HG02798 (cell line): Measurements from ENCODE around the gene SENP8.

Source experiments
- ATAC-seq: cut with Tn5 transposase; IDR thresholded peaks from one replicate; pipeline ENCODE4 v1.9.1; 2021; ENCODE audit warnings: mild to moderate bottlenecking; ENCODE audit not compliant: unreplicated experiment, poor library complexity

The SENP8 gene

GRCh38 chr15:72112805-72113204 is 5.4 kb upstream of the SENP8 start:
- no peak for ATAC-seq

GRCh38 chr15:72113347-72114031 is 4.7 kb upstream of the SENP8 start:
- ATAC-seq, result no peak

GRCh38 chr15:72116731-72117485 is 1.3 kb upstream of the SENP8 start:
- ATAC-seq, result peak; percentile 2

GRCh38 chr15:72117486-72118016 is 652 bp upstream of the SENP8 start:
- peak; percentile 72 for ATAC-seq

DNA sequence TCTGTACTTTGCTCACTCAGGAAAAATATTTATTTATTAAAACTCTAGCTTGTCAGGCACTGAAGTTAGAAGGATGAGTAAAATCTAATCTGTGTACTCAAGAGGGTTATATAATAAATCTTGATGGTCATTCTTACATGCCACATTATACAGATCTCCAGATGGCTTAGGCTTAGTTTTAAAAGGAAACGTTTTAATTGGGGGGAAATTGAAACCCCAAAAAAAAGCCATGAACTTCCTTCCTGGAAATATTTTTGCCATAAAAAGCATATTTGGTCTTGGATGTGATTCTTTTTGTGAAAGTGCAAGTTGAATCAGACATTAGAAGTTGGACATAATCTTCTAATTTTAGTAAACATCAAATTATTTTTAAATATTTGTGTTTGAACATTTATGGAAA is 6.0 kb downstream of the SENP8 start:
- no peak for ATAC-seq

DNA sequence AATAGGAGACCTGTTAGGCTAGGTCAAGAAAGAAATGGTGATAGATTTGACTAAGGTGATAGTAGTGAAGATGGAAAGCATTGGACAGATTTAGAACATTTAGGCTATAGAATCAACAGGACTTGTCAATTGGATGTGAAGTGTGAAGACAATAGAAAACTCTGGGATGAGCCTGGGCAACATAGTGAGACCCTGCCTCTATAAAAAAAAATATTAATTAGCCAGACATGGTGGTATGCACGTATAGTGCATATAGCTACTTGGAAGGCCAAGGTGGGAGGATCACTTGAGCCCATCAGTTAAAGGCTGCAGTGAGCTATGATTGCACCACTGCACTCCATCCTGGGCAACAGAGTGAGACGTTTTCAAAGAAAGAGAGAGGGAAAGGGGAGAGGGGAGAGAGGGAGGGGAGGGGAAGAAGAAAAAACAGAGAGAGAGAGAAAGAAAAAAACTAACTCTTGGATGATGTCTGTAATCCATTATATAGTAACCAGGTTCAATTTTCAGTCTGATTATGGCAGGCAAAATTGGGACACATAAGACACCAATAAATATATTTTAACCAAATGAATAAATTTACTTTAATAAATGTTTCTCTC is 9.6 kb downstream of the SENP8 start:
- ATAC-seq, result no peak

DNA sequence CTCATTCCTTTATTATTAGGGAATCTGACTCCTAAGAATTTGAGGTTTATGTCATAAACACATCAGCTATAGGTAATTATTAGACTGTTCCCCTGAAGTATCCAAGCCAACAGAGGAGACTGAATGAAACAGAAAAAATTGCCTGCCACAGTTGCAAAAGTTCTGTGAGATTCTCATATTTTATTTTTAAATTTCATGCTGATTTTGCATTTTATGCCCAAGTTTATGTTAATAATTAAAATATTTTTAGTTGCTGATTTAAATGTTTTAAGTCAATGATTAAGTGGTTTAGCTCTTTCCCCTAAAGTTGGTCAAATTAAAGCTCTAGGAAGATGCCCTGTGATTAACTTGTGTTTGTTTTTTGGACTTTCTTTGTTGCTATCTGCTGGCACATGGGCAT is 10.2 kb downstream of the SENP8 start:
- no peak for ATAC-seq

- ATAC-seq, result no peak
Observed at GRCh38 chr15:72130272-72130671, 12.1 kb downstream of the SENP8 start.

- no peak for ATAC-seq
Observed at GRCh38 chr15:72131922-72132321, 13.7 kb downstream of the SENP8 start.

GRCh38 chr15:72133211-72133610 is 15.0 kb downstream of the SENP8 start:
- no peak for ATAC-seq

GRCh38 chr15:72135719-72136118 is 17.5 kb downstream of the SENP8 start:
- no peak for ATAC-seq

GRCh38 chr15:72136170-72137051 is 18.2 kb downstream of the SENP8 start:
- ATAC-seq, result no peak

GRCh38 chr15:72139667-72140066 is 21.5 kb downstream of the SENP8 start:
- ATAC-seq, result no peak

GRCh38 chr15:72140088-72140487 is 21.9 kb downstream of the SENP8 start:
- ATAC-seq, result no peak

DNA sequence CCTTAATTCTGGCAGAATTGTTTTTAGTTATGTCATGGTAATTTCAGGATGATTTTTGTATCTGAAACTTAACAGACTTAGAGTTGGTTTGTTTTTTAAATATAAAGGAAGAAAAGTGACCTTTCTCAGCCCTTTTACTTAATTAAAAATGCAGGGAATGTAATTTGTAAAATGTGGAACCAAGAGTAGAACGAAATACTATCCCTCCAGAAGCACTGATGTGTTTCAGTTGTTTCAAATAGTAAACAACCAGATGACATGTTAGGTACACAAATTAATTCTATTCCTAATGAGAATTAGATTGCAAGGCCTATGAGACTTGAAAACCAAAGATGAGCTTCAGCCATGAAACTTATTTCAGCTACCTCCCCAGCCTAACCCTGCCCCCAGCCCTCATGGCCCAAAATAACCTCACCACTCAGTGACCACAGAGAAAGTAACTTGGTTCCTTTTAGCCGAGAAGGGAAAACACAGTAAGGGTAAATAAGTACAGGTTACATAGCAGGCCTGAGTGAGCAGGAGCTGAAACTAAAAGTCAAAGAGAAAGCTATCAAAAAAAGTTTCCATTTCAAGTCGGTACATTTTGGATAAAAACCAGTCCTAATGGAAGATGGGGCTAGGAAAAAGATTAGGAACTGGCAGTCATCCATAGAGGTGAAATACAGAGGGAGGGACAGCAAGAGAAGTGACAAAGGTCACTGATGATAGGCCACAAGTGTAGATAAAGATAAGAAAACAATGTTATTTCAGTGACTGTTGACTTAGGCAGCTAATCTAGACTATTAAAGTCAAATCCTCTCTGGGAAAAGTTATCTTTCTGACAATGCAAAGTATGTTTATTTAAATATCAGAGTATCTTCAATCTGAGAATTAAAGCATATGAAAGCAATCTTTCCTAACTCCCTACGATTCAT is 23.2 kb downstream of the SENP8 start:
- ATAC-seq, result peak; percentile 98

DNA sequence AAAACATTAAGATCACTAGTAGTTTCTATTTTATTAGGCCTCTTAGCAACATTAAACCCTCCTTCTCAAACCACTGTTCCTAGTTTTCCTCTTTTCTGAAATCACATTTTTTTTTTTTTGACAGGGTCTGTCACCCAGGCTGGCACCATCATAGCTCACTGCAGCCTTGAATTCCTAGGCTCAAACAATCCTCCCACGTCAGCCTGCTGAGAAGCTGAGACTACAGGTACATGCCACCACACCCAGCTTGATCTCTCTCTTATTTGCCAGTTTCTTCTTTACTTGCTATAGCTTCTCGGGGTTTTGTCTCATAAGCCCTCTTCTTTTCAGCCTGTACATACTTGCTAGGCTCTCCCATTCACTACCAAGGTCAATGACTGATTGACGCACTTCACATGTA is 28.0 kb downstream of the SENP8 start:
- no peak for ATAC-seq

DNA sequence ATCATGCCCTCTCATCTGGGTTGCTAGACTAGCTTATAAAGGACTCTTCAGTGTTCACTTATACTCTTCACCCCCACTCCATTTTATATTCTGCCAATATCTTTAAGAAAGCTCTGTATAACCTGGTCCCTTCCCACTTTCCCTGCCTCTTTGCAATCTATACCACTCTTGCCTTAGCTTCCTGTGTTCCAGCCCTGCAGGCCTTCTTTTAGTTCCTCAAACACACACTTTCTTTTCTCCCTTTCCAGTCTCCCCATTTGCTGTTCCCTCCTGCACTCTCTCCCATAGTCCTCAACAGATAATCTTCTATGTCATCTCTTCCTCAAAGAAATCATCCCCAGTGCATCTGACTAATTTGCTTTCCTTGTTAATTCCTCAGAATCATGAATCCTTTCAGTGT is 28.7 kb downstream of the SENP8 start:
- ATAC-seq, result no peak

DNA sequence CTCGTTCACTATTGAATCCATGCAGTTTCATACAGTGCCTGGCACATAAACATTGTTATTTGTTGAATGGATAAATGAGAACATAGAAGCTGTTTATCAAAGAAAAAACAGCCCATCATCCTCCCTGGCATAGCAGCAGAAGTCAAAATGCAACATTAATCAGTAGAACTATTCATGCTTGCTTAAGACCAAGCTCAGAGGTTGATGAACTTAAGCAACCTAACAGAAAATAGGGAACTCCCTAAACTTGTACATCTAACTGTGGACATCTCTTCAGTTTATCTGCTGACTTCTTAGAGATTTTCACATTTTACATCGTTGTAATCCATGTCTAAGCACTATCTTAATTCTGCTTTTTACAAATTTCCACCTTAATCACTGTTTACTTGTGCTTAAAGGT is 29.2 kb downstream of the SENP8 start:
- no peak for ATAC-seq

DNA sequence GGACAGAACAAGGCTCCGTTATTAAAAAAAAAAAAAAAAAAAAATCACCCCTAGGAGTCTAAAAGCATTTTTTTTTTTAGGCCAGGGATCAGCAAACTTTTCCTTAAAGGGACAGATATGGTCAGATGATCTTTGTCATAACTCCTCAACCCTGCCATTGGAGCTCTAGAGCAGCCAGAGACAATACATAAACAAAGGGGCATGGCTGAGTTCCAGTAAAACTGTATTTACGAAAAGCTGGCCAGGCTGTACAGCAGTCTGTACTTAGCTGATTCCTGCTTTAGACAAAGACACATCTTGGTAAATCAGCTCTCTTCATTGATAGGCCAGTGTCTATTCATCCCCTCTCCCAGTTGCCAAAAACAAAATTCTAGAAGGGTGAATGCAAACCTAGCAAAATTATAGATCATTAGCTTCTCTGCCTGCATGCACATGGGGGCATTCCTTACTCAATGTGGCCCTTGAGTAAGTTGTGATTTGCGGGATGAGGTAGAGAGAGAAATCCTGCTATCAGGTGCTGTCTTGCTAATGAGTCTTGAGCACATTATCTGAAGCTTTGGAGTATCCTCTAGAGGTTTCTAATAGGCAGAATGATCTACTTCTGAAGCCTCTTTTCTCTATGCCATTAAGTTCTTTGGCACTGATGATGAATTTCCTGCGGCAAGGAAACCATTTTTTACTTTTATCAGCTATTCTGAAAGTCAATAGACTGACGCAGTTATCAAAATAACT is 35.2 kb downstream of the SENP8 start:
- no peak for ATAC-seq
